ENCODE measurements around the gene LIN28A.

Gene LIN28A

GRCh38 chr1:26468911-26469310, 58.3 kb downstream of the LIN28A start:
- Histone ChIP-seq H3K9me3 (ENCODE audit: control insufficient read depth, low read length) (no peaks in the 10 kb centered on the region), H3K4me3 (ENCODE audit: insufficient read depth, low read depth, low read length) (no peak overlapping the region), H3K27me3 (ENCODE audit: control insufficient read depth, insufficient read depth, low read length, poor library complexity, severe bottlenecking) (no peaks in the 10 kb centered on the region), H3K27ac (ENCODE audit: insufficient read depth, low read depth, low read length, poor library complexity, severe bottlenecking) (peak overlapping the region; percentile 45), H3K4me1 (ENCODE audit: control insufficient read depth, insufficient read depth, low read length) (peaks cover 36% of the 10 kb centered on the region), H3K36me3 (ENCODE audit: control insufficient read depth, insufficient read depth, low read length) (peaks cover 28% of the 10 kb centered on the region)
- 85 to 86% methylated on average over 10 of the region's 10 CpGs for WGBS, 2 experiments

GRCh38 chr1:26469558-26469957, 58.9 kb downstream of the LIN28A start:
- Histone ChIP-seq H3K27ac (ENCODE audit: insufficient read depth, low read depth, low read length, poor library complexity, severe bottlenecking) (peak overlapping the region; percentile 57), H3K4me1 (ENCODE audit: control insufficient read depth, insufficient read depth, low read length) (peaks cover 43% of the 10 kb centered on the region), H3K36me3 (ENCODE audit: control insufficient read depth, insufficient read depth, low read length) (peaks cover 35% of the 10 kb centered on the region), H3K9me3 (ENCODE audit: control insufficient read depth, low read length) (no peaks in the 10 kb centered on the region), H3K4me3 (ENCODE audit: insufficient read depth, low read depth, low read length) (no peak overlapping the region), H3K27me3 (ENCODE audit: control insufficient read depth, insufficient read depth, low read length, poor library complexity, severe bottlenecking) (no peaks in the 10 kb centered on the region)
- WGBS, 2 experiments: 35 to 50% methylated on average over 5 of the region's 5 CpGs

GRCh38 chr1:26470878-26471497, 60.4 kb downstream of the LIN28A start:
- 57 to 59% methylated on average over 14 of the region's 14 CpGs for WGBS, 2 experiments
- peak overlapping the region; percentile 94 for H3K4me3 ChIP-seq (ENCODE audit: insufficient read depth, low read depth, low read length)
- peaks cover 47% of the 10 kb centered on the region for H3K4me1 ChIP-seq (ENCODE audit: control insufficient read depth, insufficient read depth, low read length)
- H3K36me3 ChIP-seq (ENCODE audit: control insufficient read depth, insufficient read depth, low read length): peaks cover 36% of the 10 kb centered on the region
- H3K9me3 ChIP-seq (ENCODE audit: control insufficient read depth, low read length): no peaks in the 10 kb centered on the region
- no peak overlapping the region for H3K27ac ChIP-seq (ENCODE audit: insufficient read depth, low read depth, low read length, poor library complexity, severe bottlenecking)
- H3K27me3 ChIP-seq (ENCODE audit: control insufficient read depth, insufficient read depth, low read length, poor library complexity, severe bottlenecking): no peaks in the 10 kb centered on the region

GRCh38 chr1:26471498-26472319, 61.1 kb downstream of the LIN28A start:
- no peaks in the 10 kb centered on the region for H3K27me3 ChIP-seq (ENCODE audit: control insufficient read depth, insufficient read depth, low read length, poor library complexity, severe bottlenecking)
- H3K4me1 ChIP-seq (ENCODE audit: control insufficient read depth, insufficient read depth, low read length): peaks cover 47% of the 10 kb centered on the region
- H3K27ac ChIP-seq (ENCODE audit: insufficient read depth, low read depth, low read length, poor library complexity, severe bottlenecking): peak overlapping the region; percentile 100
- no peaks in the 10 kb centered on the region for H3K9me3 ChIP-seq (ENCODE audit: control insufficient read depth, low read length)
- 1% methylated on average over 52 of the region's 52 CpGs for WGBS, 2 experiments
- peaks cover 38% of the 10 kb centered on the region for H3K36me3 ChIP-seq (ENCODE audit: control insufficient read depth, insufficient read depth, low read length)
- H3K4me3 ChIP-seq (ENCODE audit: insufficient read depth, low read depth, low read length): peak overlapping the region; percentile 94

GRCh38 chr1:26472320-26472900, 61.8 kb downstream of the LIN28A start, which contains the start of gene HMGN2:
TSS of gene HMGN2 (plus strand) at chr1:26472440. CDS start at chr1:26472613, 173 bp downstream.
- H3K27me3 ChIP-seq (ENCODE audit: control insufficient read depth, insufficient read depth, low read length, poor library complexity, severe bottlenecking): no peaks in the 10 kb centered on the region
- H3K36me3 ChIP-seq (ENCODE audit: control insufficient read depth, insufficient read depth, low read length): peaks cover 33% of the 10 kb centered on the region
- peaks cover 45% of the 10 kb centered on the region for H3K4me1 ChIP-seq (ENCODE audit: control insufficient read depth, insufficient read depth, low read length)
- peak within 1 kb of the TSS; percentile 100 for H3K27ac ChIP-seq (ENCODE audit: insufficient read depth, low read depth, low read length, poor library complexity, severe bottlenecking)
- peak within 1 kb of the TSS; percentile 94 for H3K4me3 ChIP-seq (ENCODE audit: insufficient read depth, low read depth, low read length)
- H3K9me3 ChIP-seq (ENCODE audit: control insufficient read depth, low read length): no peaks in the 10 kb centered on the region
- WGBS, 2 experiments: 0% methylated on average over 67 to 69 of the region's 69 CpGs

GRCh38 chr1:26472901-26473845, 62.6 kb downstream of the LIN28A start:
- peaks cover 31% of the 10 kb centered on the region for H3K36me3 ChIP-seq (ENCODE audit: control insufficient read depth, insufficient read depth, low read length)
- no peaks in the 10 kb centered on the region for H3K27me3 ChIP-seq (ENCODE audit: control insufficient read depth, insufficient read depth, low read length, poor library complexity, severe bottlenecking)
- 8% methylated on average over 69 to 70 of the region's 71 CpGs for WGBS, 2 experiments
- peaks cover 38% of the 10 kb centered on the region for H3K4me1 ChIP-seq (ENCODE audit: control insufficient read depth, insufficient read depth, low read length)
- peak overlapping the region; percentile 100 for H3K27ac ChIP-seq (ENCODE audit: insufficient read depth, low read depth, low read length, poor library complexity, severe bottlenecking)
- peak overlapping the region; percentile 94 for H3K4me3 ChIP-seq (ENCODE audit: insufficient read depth, low read depth, low read length)
- no peaks in the 10 kb centered on the region for H3K9me3 ChIP-seq (ENCODE audit: control insufficient read depth, low read length)

GRCh38 chr1:26474818-26475217, 64.2 kb downstream of the LIN28A start:
- WGBS, 2 experiments: 96% methylated on average over 1 of the region's 1 CpG
- no peaks in the 10 kb centered on the region for H3K9me3 ChIP-seq (ENCODE audit: control insufficient read depth, low read length)
- no peaks in the 10 kb centered on the region for H3K27me3 ChIP-seq (ENCODE audit: control insufficient read depth, insufficient read depth, low read length, poor library complexity, severe bottlenecking)
- H3K4me3 ChIP-seq (ENCODE audit: insufficient read depth, low read depth, low read length): peak overlapping the region; percentile 94
- peaks cover 34% of the 10 kb centered on the region for H3K36me3 ChIP-seq (ENCODE audit: control insufficient read depth, insufficient read depth, low read length)
- peak overlapping the region; percentile 20 for H3K27ac ChIP-seq (ENCODE audit: insufficient read depth, low read depth, low read length, poor library complexity, severe bottlenecking)
- H3K4me1 ChIP-seq (ENCODE audit: control insufficient read depth, insufficient read depth, low read length): peaks cover 27% of the 10 kb centered on the region

GRCh38 chr1:26475989-26476388, 65.4 kb downstream of the LIN28A start:
- H3K9me3 ChIP-seq (ENCODE audit: control insufficient read depth, low read length): no peaks in the 10 kb centered on the region
- 96 to 99% methylated on average over 3 of the region's 3 CpGs for WGBS, 2 experiments
- no peak overlapping the region for H3K27ac ChIP-seq (ENCODE audit: insufficient read depth, low read depth, low read length, poor library complexity, severe bottlenecking)
- H3K4me1 ChIP-seq (ENCODE audit: control insufficient read depth, insufficient read depth, low read length): peaks cover 20% of the 10 kb centered on the region
- no peak overlapping the region for H3K4me3 ChIP-seq (ENCODE audit: insufficient read depth, low read depth, low read length)
- H3K36me3 ChIP-seq (ENCODE audit: control insufficient read depth, insufficient read depth, low read length): peaks cover 34% of the 10 kb centered on the region
- no peaks in the 10 kb centered on the region for H3K27me3 ChIP-seq (ENCODE audit: control insufficient read depth, insufficient read depth, low read length, poor library complexity, severe bottlenecking)

- H3K27ac ChIP-seq (ENCODE audit: insufficient read depth, low read depth, low read length, poor library complexity, severe bottlenecking): no peak overlapping the region
- H3K9me3 ChIP-seq (ENCODE audit: control insufficient read depth, low read length): no peaks in the 10 kb centered on the region
- H3K27me3 ChIP-seq (ENCODE audit: control insufficient read depth, insufficient read depth, low read length, poor library complexity, severe bottlenecking): no peaks in the 10 kb centered on the region
- no peak overlapping the region for H3K4me3 ChIP-seq (ENCODE audit: insufficient read depth, low read depth, low read length)
- H3K4me1 ChIP-seq (ENCODE audit: control insufficient read depth, insufficient read depth, low read length): peaks cover 14% of the 10 kb centered on the region
- 96 to 98% methylated on average over 4 of the region's 4 CpGs for WGBS, 2 experiments
- H3K36me3 ChIP-seq (ENCODE audit: control insufficient read depth, insufficient read depth, low read length): peaks cover 34% of the 10 kb centered on the region
Measured at GRCh38 chr1:26476958-26477357, 66.3 kb downstream of the LIN28A start.

Measured in ectodermal cell (in vitro differentiated cells).